ENCODE data around the gene CDH24. TPM values are rescaled to one million over a fixed set of nuclear protein-coding genes. Genes with fewer than 3 reads are reported as not detected.

CDH24 gene
- total RNA-seq, result 2.2 and 3.3 TPM in 2 replicates

GRCh38 chr14:23056956-23057756, at the start of gene CDH24:
TSS of gene CDH24 (minus strand) at chr14:23057520. CDS start at chr14:23055733, 1,787 bp downstream.

GRCh38 chr14:23104591-23105347, 47.4 kb upstream of the CDH24 start, which contains the start of gene CIROP:
TSS of gene CIROP (minus strand) at chr14:23104989. CDS start at chr14:23104920, 69 bp downstream.

GRCh38 chr14:23095196-23096108, 38.1 kb upstream of the CDH24 start, which contains the start of gene C14orf119:
TSS of gene C14orf119 (plus strand) at chr14:23095505. CDS start at chr14:23097659, 2,154 bp downstream.

GRCh38 chr14:23094666-23095195, 37.4 kb upstream of the CDH24 start, which contains the start of gene ACIN1:
TSS of gene ACIN1 (minus strand) at chr14:23095136. CDS start at chr14:23095112, 24 bp downstream.

GRCh38 chr14:23042162-23042965, 15.0 kb downstream of the CDH24 start, which contains the start of gene PSMB11:
TSS of gene PSMB11 (plus strand) at chr14:23042212. CDS start at chr14:23042226, 14 bp downstream.

GRCh38 chr14:23034498-23035302, 22.6 kb downstream of the CDH24 start, which contains the start of gene PSMB5:
TSS of gene PSMB5 (minus strand) at chr14:23034900. CDS start at chr14:23034881, 19 bp downstream.

GRCh38 chr14:23009939-23010726, 47.2 kb downstream of the CDH24 start, which contains the start of gene C14orf93:
TSS of gene C14orf93 (minus strand) at chr14:23010143. CDS start at chr14:22999023, 11,120 bp downstream.

Other genes starting within 250 kb of the CDH24 start
- gene SLC7A7, start 242.1 kb downstream of the CDH24 start, total RNA-seq, result 0.73 and 1.2 TPM in 2 replicates
- 33.4 and 45.0 TPM in 2 replicates for gene MRPL52, start 227.6 kb downstream of the CDH24 start, total RNA-seq
- gene MMP14, start 220.9 kb downstream of the CDH24 start, total RNA-seq, result 320 and 373 TPM in 2 replicates
- gene LRP10, start 185.8 kb downstream of the CDH24 start, total RNA-seq, result 64.5 and 67.6 TPM in 2 replicates
- 0.37 TPM in 1 of 2 replicates, not detected in the other for gene REM2, start 174.3 kb downstream of the CDH24 start, total RNA-seq
- 34.9 and 50.0 TPM in 2 replicates for gene RBM23, start 138.4 kb downstream of the CDH24 start, total RNA-seq
- 76.8 and 106 TPM in 2 replicates for gene PRMT5, start 128.1 kb downstream of the CDH24 start, total RNA-seq
- gene HAUS4, start 100.4 kb downstream of the CDH24 start, total RNA-seq, result 41.6 and 45.2 TPM in 2 replicates
- gene AJUBA, start 75.0 kb downstream of the CDH24 start, total RNA-seq, result 3.3 and 12.7 TPM in 2 replicates
- 9.4 and 10.7 TPM in 2 replicates for gene C14orf93, start 47.4 kb downstream of the CDH24 start, total RNA-seq
- 137 and 164 TPM in 2 replicates for gene PSMB5, start 22.6 kb downstream of the CDH24 start, total RNA-seq
- gene PSMB11, start 15.3 kb downstream of the CDH24 start, total RNA-seq, result not detected in 2 replicates
- gene ACIN1, start 37.6 kb upstream of the CDH24 start, total RNA-seq, result 80.5 and 100 TPM in 2 replicates
- 46.9 and 51.8 TPM in 2 replicates for gene C14orf119, start 38.0 kb upstream of the CDH24 start, total RNA-seq
- gene CIROP, start 47.5 kb upstream of the CDH24 start, total RNA-seq, result not detected in 2 replicates
- not detected in 2 replicates for gene CEBPE, start 61.7 kb upstream of the CDH24 start, total RNA-seq
- gene SLC7A8, start 126.1 kb upstream of the CDH24 start, total RNA-seq, result 2.2 and 3.3 TPM in 2 replicates
- not detected in 2 replicates for gene RNF212B, start 180.4 kb upstream of the CDH24 start, total RNA-seq
- 5.7 and 7.7 TPM in 2 replicates for gene HOMEZ, start 228.6 kb upstream of the CDH24 start, total RNA-seq
- 3.7 and 4.3 TPM in 2 replicates for gene PPP1R3E, start 245.3 kb upstream of the CDH24 start, total RNA-seq
- gene BCL2L2, start 249.3 kb upstream of the CDH24 start, total RNA-seq, result 12.5 and 16.8 TPM in 2 replicates

All from subcutaneous preadipocyte (primary cell).